C4-2B (cell line): ENCODE measurements around the gene KRT37.

ENCODE experiments used
- ZFX ChIP-seq: fragments of 450-650 bp; IDR thresholded peaks from 2 replicates; pipeline ENCODE4 v1.6.1; 2017
- TF ChIP-seq, protein P1 (sequence below): fragments of 450-650 bp; conservative IDR thresholded peaks from 2 replicates; pipeline ENCODE4 v1.5.1; 2017; ENCODE audit warnings: mild to moderate bottlenecking

DNA sequence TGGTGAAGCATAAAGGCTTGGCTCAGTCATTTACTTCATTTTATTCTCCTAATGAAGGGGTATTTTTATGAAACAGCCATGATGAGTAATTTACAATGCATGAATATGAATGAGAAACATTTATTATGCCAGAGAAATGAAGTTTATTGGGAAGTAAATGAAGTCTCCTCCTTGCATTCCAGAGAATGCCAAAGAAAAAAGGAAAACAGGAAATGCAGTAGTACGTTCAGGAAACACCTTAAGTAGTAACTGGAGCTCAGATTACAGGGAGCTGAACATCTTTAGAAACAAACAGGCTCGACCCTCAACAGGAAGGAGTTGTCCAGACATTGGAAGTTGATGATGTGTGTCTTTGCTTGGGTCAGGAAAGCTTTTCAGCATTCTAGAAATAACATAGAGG, 46.8 kb downstream of the KRT37 start:
- TF ChIP-seq, protein P1, sequence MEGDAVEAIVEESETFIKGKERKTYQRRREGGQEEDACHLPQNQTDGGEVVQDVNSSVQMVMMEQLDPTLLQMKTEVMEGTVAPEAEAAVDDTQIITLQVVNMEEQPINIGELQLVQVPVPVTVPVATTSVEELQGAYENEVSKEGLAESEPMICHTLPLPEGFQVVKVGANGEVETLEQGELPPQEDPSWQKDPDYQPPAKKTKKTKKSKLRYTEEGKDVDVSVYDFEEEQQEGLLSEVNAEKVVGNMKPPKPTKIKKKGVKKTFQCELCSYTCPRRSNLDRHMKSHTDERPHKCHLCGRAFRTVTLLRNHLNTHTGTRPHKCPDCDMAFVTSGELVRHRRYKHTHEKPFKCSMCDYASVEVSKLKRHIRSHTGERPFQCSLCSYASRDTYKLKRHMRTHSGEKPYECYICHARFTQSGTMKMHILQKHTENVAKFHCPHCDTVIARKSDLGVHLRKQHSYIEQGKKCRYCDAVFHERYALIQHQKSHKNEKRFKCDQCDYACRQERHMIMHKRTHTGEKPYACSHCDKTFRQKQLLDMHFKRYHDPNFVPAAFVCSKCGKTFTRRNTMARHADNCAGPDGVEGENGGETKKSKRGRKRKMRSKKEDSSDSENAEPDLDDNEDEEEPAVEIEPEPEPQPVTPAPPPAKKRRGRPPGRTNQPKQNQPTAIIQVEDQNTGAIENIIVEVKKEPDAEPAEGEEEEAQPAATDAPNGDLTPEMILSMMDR: no peak
- no peak for TF ChIP-seq ZFX
